Left ventricle myocardium inferior (tissue), 1 donor: ENCODE results near the gene PCBP3. TPM values are rescaled to one million over a fixed set of nuclear protein-coding genes. Genes with fewer than 3 reads are reported as not detected.

ENCODE experiments used
- DNase-seq: peaks from one replicate; pipeline ENCODE4 v3.0.0-alpha.2; 2020
- H3K27ac ChIP-seq: fragments of 200-600 bp; replicated peaks from 2 replicates; pipeline ENCODE4 v1.8.0; 2021
- H3K27me3 ChIP-seq: fragments of 200-600 bp; 2 replicates; pipeline ENCODE4 v1.8.0; 2021; ENCODE audit warnings: low read depth
- H3K36me3 ChIP-seq: fragments of 200-600 bp; 2 replicates; pipeline ENCODE4 v1.8.0; 2021
- H3K4me1 ChIP-seq: fragments of 200-600 bp; 2 replicates; pipeline ENCODE4 v1.8.0; 2021
- H3K4me3 ChIP-seq: fragments of 200-600 bp; 2 replicates; pipeline ENCODE4 v1.8.0; 2021; ENCODE audit warnings: mild to moderate bottlenecking, moderate library complexity
- H3K9me3 ChIP-seq: fragments of 200-600 bp; replicated peaks from 2 replicates; pipeline ENCODE4 v1.8.0; 2021
- CTCF ChIP-seq: fragments of 200-600 bp; IDR thresholded peaks from 2 replicates; pipeline ENCODE4 v1.8.0; 2021; ENCODE audit warnings: antibody characterized with exemption, mild to moderate bottlenecking, borderline replicate concordance
- intact Hi-C: fragments of 100-400 bp; cut with micrococcal nuclease; formaldehyde crosslinking; loops from one replicate; pipeline ENCODE4 v1.11.0; 2022
- total RNA-seq: library from RNA; stranded (reverse); fragmentation: NEBNext Ultra II Directional; extraction: Animal tissue kit (Norgen Biotek cat#: 25700); gene quantifications from one replicate; pipeline ENCODE4 v1.2.1, GENCODE V29; 2021
- donor health status: DM: no; HTN: yes; CAD: no; lungs with severe emphysema.

PCBP3 gene
- total RNA-seq, 1 donor from 2014 or later, result 2.9 TPM

GRCh38 chr21:45821315-45821962 is 177.9 kb downstream of the PCBP3 start:
- intact Hi-C loops, result no loop called here

GRCh38 chr21:45821998-45822397 is 178.5 kb downstream of the PCBP3 start:
- Histone ChIP-seq H3K4me1 (no peaks in the 10 kb centered on the region), H3K36me3 (no peaks in the 10 kb centered on the region), H3K9me3 (no peaks in the 10 kb centered on the region), H3K27me3 (peaks cover 33% of the 10 kb centered on the region), H3K27ac (no peak overlapping the region), H3K4me3 (no peak overlapping the region)
- no peak for DNase-seq
- TF ChIP-seq CTCF, result no peak
- intact Hi-C loops, result no loop called here

More at GRCh38 chr21:45821315-45821962, 177.9 kb downstream of the PCBP3 start:
- Histone ChIP-seq H3K27me3 (peaks cover 33% of the 10 kb centered on the region), H3K4me3 (no peak overlapping the region), H3K4me1 (no peaks in the 10 kb centered on the region), H3K9me3 (no peaks in the 10 kb centered on the region), H3K36me3 (no peaks in the 10 kb centered on the region), H3K27ac (no peak overlapping the region)
- no peak for TF ChIP-seq CTCF
- no peak for DNase-seq

GRCh38 chr21:45822429-45823099 is 179.0 kb downstream of the PCBP3 start:
- TF ChIP-seq CTCF, result no peak
- Histone ChIP-seq H3K4me3 (no peak overlapping the region), H3K27ac (no peak overlapping the region), H3K4me1 (no peaks in the 10 kb centered on the region), H3K36me3 (no peaks in the 10 kb centered on the region), H3K9me3 (no peaks in the 10 kb centered on the region), H3K27me3 (peaks cover 33% of the 10 kb centered on the region)
- no peak for DNase-seq
- intact Hi-C loops, result no loop called here

- Histone ChIP-seq H3K27ac (no peak overlapping the region), H3K4me1 (no peaks in the 10 kb centered on the region), H3K4me3 (no peak overlapping the region), H3K36me3 (no peaks in the 10 kb centered on the region), H3K27me3 (peaks cover 33% of the 10 kb centered on the region), H3K9me3 (no peaks in the 10 kb centered on the region)
- intact Hi-C loops, result no loop called here
- no peak for DNase-seq
- TF ChIP-seq CTCF, result no peak
Observed at GRCh38 chr21:45823100-45823681, 179.7 kb downstream of the PCBP3 start.

- Histone ChIP-seq H3K27me3 (peaks cover 33% of the 10 kb centered on the region), H3K4me1 (no peaks in the 10 kb centered on the region), H3K36me3 (no peaks in the 10 kb centered on the region), H3K4me3 (no peak overlapping the region), H3K27ac (no peak overlapping the region), H3K9me3 (no peaks in the 10 kb centered on the region)
- no peak for DNase-seq
- intact Hi-C loops, result no loop called here
- TF ChIP-seq CTCF, result no peak
Observed at GRCh38 chr21:45824546-45825215, 181.2 kb downstream of the PCBP3 start.
